Activated T-cell treated with anti-CD3 and anti-CD28 coated beads, Interleukin-2, amount 50 U/mL, for 4 hours (primary cell): Measurements from ENCODE around the gene ZNF587. TPM values are rescaled to one million over a fixed set of nuclear protein-coding genes. Genes with fewer than 3 reads are reported as not detected.
"Not testable (repeated sequence)": the region's sequence is repeated elsewhere in the genome, so short reads cannot be mapped to it uniquely, and the experiment has no call there.

ENCODE experiments used
- ATAC-seq, 2 donors: fragments of 200-7000 bp; cut with Tn5 transposase; one replicate each; pipeline ENCODE4 v1.10.0; 2021
- DNase-seq: peaks from one replicate; pipeline ENCODE4 v3.0.0-alpha.2; 2020
- H3K27me3 Mint-ChIP-seq: one replicate; pipeline ENCODE4 v1.8.0; 2021; ENCODE audit warnings: low read depth, mixed read lengths
- H3K36me3 Mint-ChIP-seq: one replicate; pipeline ENCODE4 v1.8.0; 2022; ENCODE audit warnings: mixed read lengths; ENCODE audit not compliant: insufficient read depth
- H3K4me1 Mint-ChIP-seq: one replicate; pipeline ENCODE4 v1.8.0; 2021; ENCODE audit warnings: low read depth, mixed read lengths
- H3K4me3 Mint-ChIP-seq: one replicate; pipeline ENCODE4 v1.8.0; 2021; ENCODE audit warnings: mild to moderate bottlenecking, moderate library complexity, mixed read lengths
- H3K9me3 Mint-ChIP-seq: one replicate; pipeline ENCODE4 v1.8.0; 2021; ENCODE audit warnings: mixed read lengths
- total RNA-seq, 3 donors: library from RNA; stranded (reverse); gene quantifications; one replicate each; pipeline ENCODE4 v1.2.1, GENCODE V29; 2021

ZNF587 gene
- total RNA-seq, 3 donors from 2014 or later, result 17.9 to 22.1 (median 20.8) TPM

GRCh38 chr19:57887195-57887941 lies 37.7 kb downstream of the ZNF587 start:
- no peak for ATAC-seq
- H3K36me3 Mint-ChIP-seq, result peaks cover 46% of the 10 kb centered on the region
- H3K4me3 Mint-ChIP-seq, result peak overlapping the region; percentile 96
- peaks cover 27% of the 10 kb centered on the region for H3K4me1 Mint-ChIP-seq
- H3K9me3 Mint-ChIP-seq, result peaks cover 41% of the 10 kb centered on the region
- no peak for DNase-seq
- no peaks in the 10 kb centered on the region for H3K27me3 Mint-ChIP-seq

GRCh38 chr19:57888107-57888559 lies 38.5 kb downstream of the ZNF587 start:
- Mint-ChIP-seq H3K4me1 (peaks cover 27% of the 10 kb centered on the region), H3K27me3 (no peaks in the 10 kb centered on the region), H3K36me3 (peaks cover 39% of the 10 kb centered on the region), H3K9me3 (peaks cover 41% of the 10 kb centered on the region), H3K4me3 (peak overlapping the region; percentile 96)
- DNase-seq (no peak), ATAC-seq (peak in 1 of 2 donors; percentile 2)

- no peaks in the 10 kb centered on the region for H3K27me3 Mint-ChIP-seq
- DNase-seq (peak; percentile 72), ATAC-seq (peak; percentile 94 to 95)
- peaks cover 35% of the 10 kb centered on the region for H3K36me3 Mint-ChIP-seq
- peaks cover 41% of the 10 kb centered on the region for H3K9me3 Mint-ChIP-seq
- H3K4me3 Mint-ChIP-seq, result peak within 1 kb of the TSS; percentile 96
- peaks cover 27% of the 10 kb centered on the region for H3K4me1 Mint-ChIP-seq
Observed at GRCh38 chr19:57888560-57889231, 39.0 kb downstream of the ZNF587 start, which contains the start of gene ZNF814. Gene ZNF814 (minus strand): TSS chr19:57889037. CDS start chr19:57888802, 235 bp downstream.

- H3K36me3 Mint-ChIP-seq, result peaks cover 18% of the 10 kb centered on the region
- H3K4me3 Mint-ChIP-seq, H3K27me3 Mint-ChIP-seq, DNase-seq, ATAC-seq: not testable (repeated sequence)
- H3K4me1 Mint-ChIP-seq, result peaks cover 24% of the 10 kb centered on the region
- H3K9me3 Mint-ChIP-seq, result peaks cover 32% of the 10 kb centered on the region
Observed at GRCh38 chr19:57890706-57891105, 41.0 kb downstream of the ZNF587 start.

- H3K4me3 Mint-ChIP-seq, result no peak overlapping the region
- peaks cover 15% of the 10 kb centered on the region for H3K9me3 Mint-ChIP-seq
- no peaks in the 10 kb centered on the region for H3K27me3 Mint-ChIP-seq
- DNase-seq, result no peak
- ATAC-seq, result no peak
- peaks cover 5% of the 10 kb centered on the region for H3K36me3 Mint-ChIP-seq
- H3K4me1 Mint-ChIP-seq, result peaks cover 4% of the 10 kb centered on the region
Observed at GRCh38 chr19:57900311-57900710, 50.7 kb downstream of the ZNF587 start.

- DNase-seq (no peak), ATAC-seq (no peak)
- peaks cover 12% of the 10 kb centered on the region for H3K9me3 Mint-ChIP-seq
- H3K27me3 Mint-ChIP-seq, result no peaks in the 10 kb centered on the region
- H3K36me3 Mint-ChIP-seq, result peaks cover 22% of the 10 kb centered on the region
- peaks cover 6% of the 10 kb centered on the region for H3K4me1 Mint-ChIP-seq
- no peak overlapping the region for H3K4me3 Mint-ChIP-seq
Observed at GRCh38 chr19:57903618-57904184, 54.0 kb downstream of the ZNF587 start.

- no peak for DNase-seq
- Mint-ChIP-seq H3K36me3 (peaks cover 27% of the 10 kb centered on the region), H3K9me3 (peaks cover 12% of the 10 kb centered on the region), H3K4me1 (peaks cover 6% of the 10 kb centered on the region), H3K27me3 (no peaks in the 10 kb centered on the region), H3K4me3 (no peak overlapping the region)
- ATAC-seq, result no peak
Observed at GRCh38 chr19:57905258-57905657, 55.6 kb downstream of the ZNF587 start.

- Mint-ChIP-seq H3K36me3 (peaks cover 45% of the 10 kb centered on the region), H3K4me3 (no peak overlapping the region), H3K9me3 (peaks cover 22% of the 10 kb centered on the region), H3K4me1 (peaks cover 8% of the 10 kb centered on the region), H3K27me3 (no peaks in the 10 kb centered on the region)
- no peak for DNase-seq
- no peak for ATAC-seq
Observed at GRCh38 chr19:57907394-57907793, 57.7 kb downstream of the ZNF587 start.

GRCh38 chr19:57914531-57914930 lies 64.9 kb downstream of the ZNF587 start:
- H3K9me3 Mint-ChIP-seq, result peaks cover 32% of the 10 kb centered on the region
- H3K4me3 Mint-ChIP-seq, result peak overlapping the region; percentile 91
- DNase-seq (no peak), ATAC-seq (no peak)
- peaks cover 34% of the 10 kb centered on the region for H3K4me1 Mint-ChIP-seq
- peaks cover 48% of the 10 kb centered on the region for H3K36me3 Mint-ChIP-seq
- H3K27me3 Mint-ChIP-seq, result no peaks in the 10 kb centered on the region

Other genes starting within 250 kb of the ZNF587 start
- 1 to 10 TPM; 4.7 to 7.7 (median 4.9) TPM for gene ZNF530, start 250.0 kb upstream of the ZNF587 start, total RNA-seq
- gene ZNF134, start 235.6 kb upstream of the ZNF587 start, total RNA-seq, result 10 to 100 TPM; 13.7 to 18.9 (median 13.7) TPM
- gene ZNF211, start 216.7 kb upstream of the ZNF587 start, total RNA-seq, result 1 to 10 TPM; 4.1 to 4.5 (median 4.4) TPM
- not detected for gene ZSCAN4, start 180.9 kb upstream of the ZNF587 start, total RNA-seq
- gene ZNF551, start 167.9 kb upstream of the ZNF587 start, total RNA-seq, result 1 to 10 TPM; 8.7 to 9.7 (median 9.2) TPM
- gene ZNF154, start 140.7 kb upstream of the ZNF587 start, total RNA-seq, result 1 to 10 TPM; 1.3 to 2.1 (median 1.6) TPM
- 1 to 10 TPM; 4.0 to 6.9 (median 5.9) TPM for gene ZNF671, start 122.2 kb upstream of the ZNF587 start, total RNA-seq
- 1 to 10 TPM; 5.5 to 7.6 (median 5.7) TPM for gene ZNF776, start 103.0 kb upstream of the ZNF587 start, total RNA-seq
- gene ZNF586, start 80.2 kb upstream of the ZNF587 start, total RNA-seq, result 10 to 100 TPM; 14.7 to 17.6 (median 15.5) TPM
- 1 to 10 TPM; 6.4 to 7.9 (median 6.6) TPM for gene ZNF552, start 34.9 kb upstream of the ZNF587 start, total RNA-seq
- gene ZNF587B, start 19.6 kb upstream of the ZNF587 start, total RNA-seq, result 10 to 100 TPM; 22.6 to 29.1 (median 27.9) TPM
- gene ZNF814, start 39.2 kb downstream of the ZNF587 start, total RNA-seq, result 10 to 100 TPM; 21.7 to 30.6 (median 22.0) TPM
- gene ZNF417, start 66.7 kb downstream of the ZNF587 start, total RNA-seq, result 1 to 10 TPM; 4.7 to 6.8 (median 6.0) TPM
- 1 to 10 TPM; 1.5 to 1.8 (median 1.8) TPM for gene ZNF418, start 85.5 kb downstream of the ZNF587 start, total RNA-seq
- gene ZNF256, start 97.8 kb downstream of the ZNF587 start, total RNA-seq, result 1 to 10 TPM; 4.7 to 6.4 (median 5.2) TPM
- not detected for gene C19orf18, start 124.7 kb downstream of the ZNF587 start, total RNA-seq
- gene ZNF606, start 153.0 kb downstream of the ZNF587 start, total RNA-seq, result 1 to 10 TPM; 3.1 to 4.2 (median 4.0) TPM
- gene ZSCAN1, start 184.2 kb downstream of the ZNF587 start, total RNA-seq, result not detected
- under 1 TPM; 0.27 to 0.48 (median 0.37) TPM for gene ZNF135, start 209.4 kb downstream of the ZNF587 start, total RNA-seq
- gene ZSCAN18, start 248.4 kb downstream of the ZNF587 start, total RNA-seq, result 10 to 100 TPM in 1 of 3 donors, 1 to 10 TPM in 2; 7.6 to 11.7 (median 9.5) TPM